ENCODE data around the gene ERCC6L2.

Gene ERCC6L2

DNA sequence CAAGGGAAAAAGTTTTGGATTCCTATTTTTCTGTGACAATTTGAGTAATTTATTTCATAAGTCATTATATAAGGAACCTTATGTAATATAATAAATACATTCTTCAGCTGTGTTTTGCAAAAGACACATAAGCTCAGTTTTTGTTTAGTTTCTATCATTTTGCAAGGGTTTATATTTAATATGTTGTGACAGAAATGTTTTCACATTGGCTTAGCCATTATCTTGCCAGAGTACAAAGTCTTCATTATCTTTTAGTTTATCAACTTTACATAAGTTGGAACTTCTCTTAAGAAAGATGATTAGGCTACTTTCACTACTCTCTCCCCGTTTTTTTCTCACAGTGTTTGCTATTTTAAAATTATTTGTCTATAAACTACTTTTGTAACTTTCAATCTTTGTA, 54.8 kb downstream of the ERCC6L2 start:
- no peak for DNase-seq

DNA sequence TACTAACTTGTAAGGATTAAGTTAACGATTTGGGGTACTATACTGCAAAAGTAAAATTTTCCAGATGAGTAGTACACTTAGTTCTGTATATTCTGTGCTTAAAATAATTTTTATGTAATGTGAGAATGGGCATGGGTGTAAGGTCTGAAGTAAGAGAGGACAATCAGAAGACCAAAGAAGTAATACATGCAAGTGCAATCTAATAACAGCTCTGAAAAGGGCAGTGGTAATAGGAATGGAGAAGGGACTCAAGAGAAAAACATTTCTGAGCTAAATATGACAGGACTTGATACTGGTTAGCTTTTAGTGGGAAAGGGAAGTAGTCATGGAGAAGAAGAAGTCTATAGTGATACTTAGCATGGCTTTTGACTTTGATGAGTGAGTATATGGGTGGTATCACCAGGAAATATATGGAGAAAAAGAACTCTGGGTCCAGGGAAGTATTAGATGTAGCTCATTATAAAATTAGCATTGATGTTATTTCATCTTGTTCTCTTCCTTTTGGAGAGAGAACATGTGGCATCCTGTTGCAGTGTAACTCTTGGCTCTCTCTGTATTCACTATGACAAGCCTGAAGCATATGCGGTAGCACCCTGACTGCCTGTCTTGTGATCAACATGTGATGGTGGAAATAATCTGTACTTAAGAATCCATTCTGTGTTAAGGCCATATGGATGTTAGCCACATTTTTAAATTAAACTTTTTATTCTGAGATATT, 60.5 kb downstream of the ERCC6L2 start:
- no peak for DNase-seq

GRCh38 chr9:95936579-95937075, 61.1 kb downstream of the ERCC6L2 start:
- DNase-seq: no peak

GRCh38 chr9:95937131-95937530, 61.6 kb downstream of the ERCC6L2 start:
- DNase-seq: no peak

- DNase-seq: no peak
Measured at GRCh38 chr9:95938724-95939123, 63.2 kb downstream of the ERCC6L2 start.

DNA sequence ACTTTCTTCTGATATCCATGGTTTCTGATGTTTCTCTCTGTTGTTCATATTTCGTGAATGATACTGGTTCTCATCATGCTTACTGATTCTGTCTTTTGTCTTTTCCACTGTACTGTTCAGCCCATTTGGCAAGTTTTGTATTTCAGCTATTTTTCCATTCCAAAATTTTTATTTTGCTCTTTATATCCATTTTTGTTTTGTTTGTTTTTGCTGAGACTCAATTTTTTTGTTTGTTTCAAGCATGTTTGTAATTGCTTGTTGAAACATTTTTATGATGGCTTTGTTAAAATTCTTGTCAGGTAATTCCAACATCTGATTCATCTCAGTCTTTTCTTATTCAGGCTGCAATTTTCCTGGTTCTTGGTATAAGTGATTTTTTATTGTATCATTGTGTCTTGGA, 64.0 kb downstream of the ERCC6L2 start:
- DNase-seq: no peak

GRCh38 chr9:95940265-95940664, 64.8 kb downstream of the ERCC6L2 start:
- DNase-seq: no peak

DNA sequence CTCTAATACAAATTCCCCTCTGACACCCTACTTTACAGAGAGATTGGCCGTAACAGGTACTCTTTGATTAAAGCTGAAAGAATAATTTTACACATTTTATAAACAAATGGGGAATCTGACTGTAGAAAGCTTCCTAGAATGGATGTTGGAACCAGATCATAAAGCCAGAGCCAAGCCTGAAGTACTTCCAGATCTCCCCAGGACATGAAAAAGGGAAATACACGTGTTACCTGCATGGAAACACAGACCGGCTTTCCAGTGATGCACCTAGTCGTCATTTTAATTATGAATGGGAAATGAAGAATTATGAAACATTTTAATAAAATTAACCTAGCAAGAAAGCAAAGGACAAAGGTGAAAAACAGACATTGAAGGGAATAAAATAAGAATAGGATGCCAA, 66.5 kb downstream of the ERCC6L2 start:
- DNase-seq: no peak

- no peak for DNase-seq
Measured at GRCh38 chr9:95947118-95947517, 71.6 kb downstream of the ERCC6L2 start.

- no peak for DNase-seq
Measured at GRCh38 chr9:95952471-95952870, 77.0 kb downstream of the ERCC6L2 start.

DNA sequence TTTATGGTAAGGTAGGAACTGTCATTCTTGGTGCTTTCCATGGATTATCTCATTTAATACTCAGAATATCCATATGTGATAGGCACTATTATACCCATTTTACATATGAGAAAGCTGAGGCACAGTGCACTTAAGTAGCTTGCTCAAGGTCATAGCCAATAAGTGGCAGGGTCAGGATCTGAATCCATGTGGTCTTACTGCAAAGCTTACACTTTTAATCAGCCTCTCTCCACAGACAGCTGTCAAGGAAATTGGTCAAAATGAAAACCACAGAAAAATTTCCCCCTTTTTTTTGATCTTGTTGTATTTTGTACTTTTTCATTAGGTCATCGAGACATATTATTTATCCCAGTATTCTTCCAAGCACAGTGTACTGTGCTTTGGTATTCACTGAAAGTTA, 78.5 kb downstream of the ERCC6L2 start:
- no peak for DNase-seq

GRCh38 chr9:95954940-95955339, 79.4 kb downstream of the ERCC6L2 start:
- DNase-seq: no peak

DNA sequence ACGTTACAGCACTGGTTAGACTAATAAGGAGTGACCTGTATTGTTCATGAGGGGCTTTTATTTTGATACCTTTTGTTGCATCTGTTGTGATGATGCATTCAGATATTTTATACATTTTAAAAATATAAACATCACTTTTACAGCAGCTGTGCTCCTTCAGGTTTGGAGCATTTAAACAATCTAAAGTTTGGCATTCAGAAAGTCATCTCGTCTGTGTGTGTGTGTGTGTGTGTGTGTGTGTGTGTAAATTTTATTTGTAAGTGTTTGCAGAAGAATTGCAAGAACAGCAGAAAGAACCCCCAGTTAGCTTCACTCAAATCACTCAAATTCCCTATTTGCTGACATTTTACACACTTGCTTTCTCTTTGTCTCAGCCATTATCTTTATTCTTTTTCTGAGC, 87.4 kb downstream of the ERCC6L2 start:
- no peak for DNase-seq

- DNase-seq: no peak
Measured at GRCh38 chr9:95963659-95964058, 88.2 kb downstream of the ERCC6L2 start.

- no peak for DNase-seq
Measured at GRCh38 chr9:95966306-95966705, 90.8 kb downstream of the ERCC6L2 start.

DNA sequence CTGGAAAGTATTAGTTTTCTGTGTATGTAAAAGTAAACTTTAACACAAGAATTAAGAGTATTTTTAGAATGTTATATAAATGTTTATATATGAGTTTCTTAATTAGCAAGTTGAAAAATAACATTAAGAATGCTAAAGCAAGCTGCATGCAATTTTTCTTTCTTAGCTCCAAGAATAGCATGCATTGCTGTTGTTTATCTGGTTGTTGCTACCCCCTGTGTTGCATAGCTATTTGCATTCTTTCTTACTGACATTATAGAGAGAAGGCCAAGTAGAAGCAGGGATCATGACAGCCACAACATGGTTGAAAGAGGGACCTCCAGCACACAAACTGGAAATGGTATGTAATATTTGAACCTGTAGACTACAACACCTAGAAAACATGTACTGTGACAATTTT, 94.8 kb downstream of the ERCC6L2 start:
- DNase-seq: no peak

DNA sequence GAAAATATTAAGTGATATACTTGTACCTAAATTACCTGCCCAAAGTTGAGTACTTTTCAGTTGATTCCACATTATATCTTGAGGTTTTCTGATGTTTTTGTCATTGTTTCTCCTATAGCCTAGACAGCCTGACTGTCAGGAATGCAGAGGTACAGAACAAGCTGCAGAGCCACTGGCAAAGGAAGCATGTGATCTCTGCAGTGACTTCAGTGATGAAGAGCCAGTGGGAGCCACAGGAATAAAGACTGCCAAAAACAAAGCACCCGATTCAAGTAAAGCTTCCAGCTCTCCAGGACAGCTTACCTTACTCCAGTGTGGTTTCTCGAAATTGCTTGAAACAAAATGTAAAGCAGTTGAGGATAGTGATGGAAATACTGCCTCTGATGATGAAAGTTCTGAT, 96.3 kb downstream of the ERCC6L2 start:
- no peak for DNase-seq

GRCh38 chr9:95974389-95974788, 98.9 kb downstream of the ERCC6L2 start:
- no peak for DNase-seq

GRCh38 chr9:95977371-95977770, 101.9 kb downstream of the ERCC6L2 start:
- DNase-seq: no peak

- DNase-seq: no peak
Measured at GRCh38 chr9:95978106-95978505, 102.6 kb downstream of the ERCC6L2 start.

- no peak for DNase-seq
Measured at GRCh38 chr9:95979446-95979845, 104.0 kb downstream of the ERCC6L2 start.

GRCh38 chr9:95980262-95981125, 105.0 kb downstream of the ERCC6L2 start:
- DNase-seq: no peak

DNA sequence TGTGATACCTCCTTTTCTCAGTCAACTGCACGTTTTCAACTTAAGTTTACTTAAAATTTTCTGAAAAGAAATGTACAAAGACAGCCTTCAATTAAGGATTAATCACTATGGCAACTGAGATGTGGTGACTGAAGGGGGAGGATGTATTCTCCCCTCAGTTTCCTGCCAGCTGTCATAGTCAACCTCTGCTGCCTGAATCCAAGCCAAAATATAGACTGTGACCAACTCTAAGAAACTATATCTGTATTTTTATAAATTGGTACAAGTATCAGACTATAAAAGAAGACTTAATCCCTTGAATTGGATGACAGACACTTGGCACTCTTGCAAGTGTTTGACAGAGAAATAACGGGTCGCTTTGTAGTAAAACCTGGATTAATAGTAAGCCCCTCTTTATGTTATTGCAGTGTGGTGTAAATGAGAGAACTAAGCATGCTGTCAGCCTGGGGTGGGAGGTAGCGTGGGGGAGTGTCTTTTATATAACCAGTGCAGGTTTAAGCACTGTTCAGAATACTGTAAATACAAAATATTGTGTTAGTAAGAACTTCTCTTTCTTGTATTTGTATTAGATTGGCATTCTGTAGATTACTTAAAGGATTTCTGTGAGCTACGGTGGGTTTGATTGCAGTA, 106.4 kb downstream of the ERCC6L2 start:
- DNase-seq: no peak
